Endometrium (tissue), 2 donors: Measurements from ENCODE around the gene OSCAR.
"Not testable (repeated sequence)": the region's sequence is repeated elsewhere in the genome, so short reads cannot be mapped to it uniquely, and the experiment has no call there.

ENCODE experiments used
- FAIRE-seq: peaks from 2 replicates; lab custom pipeline; 2012; peaks lifted over from hg19 to GRCh38; lab: Jason Lieb, UNC
- donor health status: control.
- donor health status: control.

The OSCAR gene

DNA sequence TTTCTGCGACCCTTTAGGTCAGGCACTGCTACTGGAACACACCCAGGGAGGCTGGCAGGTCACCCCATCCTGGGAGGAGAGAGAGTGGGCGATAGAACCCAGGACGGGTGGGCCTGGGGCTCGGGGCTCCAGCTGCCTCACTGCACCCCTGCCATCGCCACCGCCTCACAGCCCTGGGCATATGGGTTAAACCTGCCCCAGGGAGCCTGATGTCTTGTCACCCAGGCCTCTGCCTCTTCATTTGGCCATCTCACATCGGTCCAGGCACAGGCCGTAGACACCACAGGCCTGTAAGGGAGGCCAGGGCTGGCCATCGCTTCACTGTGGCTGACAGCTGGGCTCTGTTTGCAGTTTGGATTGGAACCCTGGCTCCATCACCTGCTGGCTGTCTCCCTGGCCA is 25.1 kb upstream of the OSCAR start:
- no peak for FAIRE-seq

DNA sequence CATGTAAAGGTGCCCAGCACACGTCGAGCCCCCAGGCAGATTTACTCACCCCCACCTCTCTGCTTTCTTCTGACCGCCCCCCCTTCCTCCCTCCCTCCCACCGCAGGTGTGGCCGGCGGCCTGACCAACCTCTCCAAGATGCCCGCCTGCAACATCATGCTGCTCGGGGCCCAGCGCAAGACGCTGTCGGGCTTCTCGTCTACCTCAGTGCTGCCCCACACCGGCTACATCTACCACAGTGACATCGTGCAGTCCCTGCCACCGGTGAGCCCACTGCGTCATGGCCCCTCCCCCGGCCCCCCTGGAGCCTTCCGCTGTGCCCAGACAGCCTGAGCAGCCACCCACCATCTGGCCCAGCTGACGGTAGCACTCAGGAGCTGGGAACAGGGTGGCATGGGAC is 23.8 kb upstream of the OSCAR start:
- no peak for FAIRE-seq

DNA sequence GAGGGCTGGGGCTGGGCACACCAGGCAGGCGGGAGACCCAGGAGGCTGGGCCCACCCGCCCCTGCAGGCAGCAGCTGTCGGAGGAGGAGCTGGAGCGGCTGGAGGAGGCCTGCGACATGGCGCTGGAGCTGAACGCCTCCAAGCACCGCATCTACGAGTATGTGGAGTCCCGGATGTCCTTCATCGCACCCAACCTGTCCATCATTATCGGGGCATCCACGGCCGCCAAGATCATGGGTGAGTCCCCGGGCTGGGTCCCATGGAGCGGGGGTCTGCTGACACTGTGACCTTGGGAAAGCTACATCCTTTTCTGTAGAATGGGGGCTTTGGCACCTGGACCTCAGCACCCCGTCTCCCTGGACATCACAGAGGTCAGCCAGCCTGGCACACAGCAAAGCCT is 23.1 kb upstream of the OSCAR start:
- no peak for FAIRE-seq

DNA sequence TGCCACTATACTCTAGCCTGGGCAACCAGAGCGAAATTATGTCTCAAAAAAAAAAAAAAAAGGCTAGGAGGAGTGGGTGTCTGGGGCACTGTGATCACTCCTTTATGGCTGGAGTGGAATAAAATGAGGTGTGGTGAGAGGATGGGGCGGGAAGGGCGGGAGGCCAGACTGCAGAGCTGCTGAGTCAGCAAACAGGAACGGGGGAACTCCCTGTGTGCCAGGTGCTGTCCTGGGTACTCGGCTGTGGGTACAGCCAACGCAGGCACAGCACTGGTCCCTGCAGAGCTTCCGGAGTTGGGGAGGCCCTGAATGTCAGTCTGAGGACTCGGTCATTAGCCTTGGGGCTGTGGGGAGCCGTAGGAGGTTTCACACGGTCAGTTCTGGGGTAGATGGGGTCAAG is 20.7 kb upstream of the OSCAR start:
- FAIRE-seq: no peak

DNA sequence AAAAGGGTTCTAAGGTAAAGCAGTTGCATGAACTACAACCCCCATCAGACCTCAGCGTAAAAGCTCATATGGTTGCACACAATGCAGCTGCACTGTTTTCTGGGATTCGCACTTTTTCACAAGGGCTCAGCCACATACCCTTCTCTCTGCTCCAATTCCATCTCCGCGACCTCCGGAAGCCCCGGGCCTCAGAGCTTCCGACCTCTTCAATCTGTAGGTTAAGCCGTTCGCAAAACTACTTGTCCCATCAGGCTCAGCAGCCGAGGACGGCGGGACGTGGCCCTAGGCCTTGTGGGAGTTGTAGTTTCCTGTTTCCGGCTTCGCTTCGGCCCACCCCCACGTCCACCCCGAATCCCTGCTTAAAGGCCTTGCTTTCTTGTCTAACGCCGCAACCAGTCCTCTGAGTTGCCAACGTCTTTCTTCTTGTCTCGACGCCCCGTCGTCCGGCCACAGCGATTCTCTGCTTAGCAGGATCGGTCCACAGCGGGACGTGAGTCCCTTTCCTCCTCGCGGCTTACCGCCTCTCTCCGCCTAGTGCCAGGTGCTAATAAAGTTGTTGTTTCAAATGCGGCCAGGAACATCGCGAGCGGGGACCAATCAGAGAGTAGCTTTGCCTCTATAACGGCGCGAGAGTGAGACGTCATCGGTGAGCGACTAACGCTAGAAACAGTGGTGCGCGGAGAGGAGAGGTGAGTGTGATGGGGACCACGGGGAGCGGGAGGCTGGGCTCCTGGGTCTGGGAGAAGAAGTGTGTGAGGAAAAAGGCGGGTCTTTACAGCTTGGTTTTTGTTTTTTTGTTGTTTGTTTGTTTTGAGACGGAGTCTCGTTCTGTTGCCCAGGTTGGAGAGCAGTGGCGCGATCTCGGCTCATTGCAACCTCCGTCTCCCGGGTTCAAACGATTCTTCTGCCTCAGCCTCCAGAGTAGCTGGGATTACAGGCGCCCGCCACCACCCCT is 14.8 kb upstream of the OSCAR start, which contains the start of the genes PRPF31 and TFPT:
TSS of gene PRPF31 (plus strand) at position 646 of the 955 bp plus-strand sequence. CDS start 2,525 bp downstream, outside the sequence.
TSS of gene TFPT (minus strand) at position 549 of the 955 bp plus-strand sequence. CDS start at position 161, 388 bp downstream.
- peak; percentile 95 for FAIRE-seq

DNA sequence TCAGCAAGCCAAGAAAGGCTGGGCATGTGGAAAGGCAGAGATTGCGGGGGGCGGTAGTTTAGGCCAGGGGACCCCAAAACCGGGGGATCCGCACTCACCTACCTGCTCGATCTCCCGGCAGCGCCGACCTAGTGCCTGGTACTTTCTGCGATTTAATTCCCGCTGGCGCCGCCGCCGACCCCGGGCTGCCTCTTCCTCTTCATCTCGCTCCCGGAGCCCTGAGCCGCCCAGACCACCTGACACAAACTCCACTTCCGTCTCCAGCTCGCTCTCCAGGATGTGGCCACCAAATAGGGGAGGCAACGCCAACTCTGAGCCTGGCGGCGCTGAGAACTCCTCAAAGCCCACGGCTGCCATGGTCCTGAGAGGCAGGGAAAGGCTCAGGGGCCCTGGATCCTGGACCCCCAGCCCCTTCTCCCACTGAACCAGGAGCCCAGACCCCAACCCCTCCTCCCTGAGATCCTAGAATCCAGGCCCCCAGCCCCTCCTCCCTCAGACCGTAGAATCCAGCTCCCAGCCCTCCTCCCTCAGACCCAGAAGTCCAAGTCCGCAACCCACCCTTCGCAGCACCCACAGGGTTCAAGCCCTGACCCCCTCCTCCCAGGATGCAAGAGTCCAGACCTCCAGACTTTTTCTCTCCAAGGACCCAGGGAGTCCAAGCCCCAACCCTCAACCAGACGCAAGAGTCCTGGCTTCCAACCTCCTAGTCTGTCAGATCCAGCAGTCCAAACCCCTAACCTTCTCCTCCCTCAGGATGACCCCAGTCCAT is 13.9 kb upstream of the OSCAR start:
- FAIRE-seq: no peak

DNA sequence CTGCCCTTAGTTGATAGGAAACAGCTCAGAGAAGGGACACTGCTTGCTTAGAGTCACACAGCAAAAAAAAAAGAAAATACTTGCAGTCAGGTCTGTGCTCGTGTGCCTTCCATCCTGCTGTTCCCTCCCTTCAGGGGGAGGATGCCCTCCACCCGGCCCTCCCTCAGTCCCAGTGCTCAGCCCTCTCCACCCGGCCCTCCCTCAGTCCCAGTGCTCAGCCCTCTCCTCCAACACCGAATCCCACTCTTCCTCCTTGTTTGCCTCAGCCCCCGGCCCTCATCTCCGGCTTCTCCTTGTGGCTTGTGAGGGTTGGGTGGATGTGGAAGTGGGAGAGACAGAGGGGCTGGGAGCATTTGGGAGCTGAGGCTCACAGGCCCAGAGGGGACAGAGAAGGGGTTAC is 9.0 kb upstream of the OSCAR start:
- no peak for FAIRE-seq

DNA sequence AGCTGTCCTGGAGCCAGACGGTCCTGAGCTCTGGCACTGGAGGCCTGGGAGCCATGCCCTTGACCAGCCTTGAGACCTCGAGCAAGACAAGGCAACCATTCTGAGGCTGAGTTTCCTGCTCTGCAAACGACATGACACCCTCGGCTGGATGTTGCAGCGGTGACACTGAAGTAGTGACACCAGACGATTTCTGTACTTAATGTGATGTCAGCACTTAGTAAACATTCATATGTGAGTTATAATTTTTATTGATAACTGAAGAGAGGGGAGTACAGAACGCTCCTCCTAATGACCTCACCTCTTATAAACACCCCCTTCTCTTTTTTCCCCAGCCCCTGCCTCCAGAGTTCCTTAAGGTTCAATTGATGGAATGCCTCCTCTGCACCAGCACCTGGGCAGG is 7.9 kb upstream of the OSCAR start:
- FAIRE-seq: no peak

DNA sequence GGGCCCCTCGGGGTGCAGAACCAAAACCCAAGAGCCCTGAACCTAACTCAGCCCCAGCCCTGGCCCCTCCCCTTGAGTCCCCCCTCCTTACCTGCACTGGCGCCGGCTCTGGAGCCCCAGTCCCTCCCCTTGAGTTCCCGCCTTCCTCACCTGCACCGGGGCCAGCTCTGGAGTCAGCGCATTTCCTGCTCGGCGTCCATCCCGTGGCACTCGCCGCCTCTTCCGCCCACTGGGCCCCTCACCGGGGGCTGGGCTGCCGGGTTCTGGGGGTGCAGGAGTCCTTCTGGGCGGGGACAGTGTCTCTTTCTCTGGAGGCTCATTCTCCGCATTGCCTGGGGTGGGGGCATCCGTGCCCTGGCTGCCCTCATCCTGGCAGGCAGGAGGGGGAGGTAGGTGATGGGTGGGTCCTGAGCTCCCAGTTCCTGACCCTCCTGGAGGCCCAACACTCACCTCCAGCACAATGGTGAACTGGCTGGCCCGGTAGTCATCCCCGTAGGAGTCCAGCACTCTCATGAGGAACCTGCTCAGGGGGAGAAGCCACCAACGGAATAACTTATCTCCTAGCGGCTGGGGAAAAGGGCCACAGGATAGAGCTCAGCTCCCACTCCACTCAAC is 7.4 kb upstream of the OSCAR start:
- no peak for FAIRE-seq

DNA sequence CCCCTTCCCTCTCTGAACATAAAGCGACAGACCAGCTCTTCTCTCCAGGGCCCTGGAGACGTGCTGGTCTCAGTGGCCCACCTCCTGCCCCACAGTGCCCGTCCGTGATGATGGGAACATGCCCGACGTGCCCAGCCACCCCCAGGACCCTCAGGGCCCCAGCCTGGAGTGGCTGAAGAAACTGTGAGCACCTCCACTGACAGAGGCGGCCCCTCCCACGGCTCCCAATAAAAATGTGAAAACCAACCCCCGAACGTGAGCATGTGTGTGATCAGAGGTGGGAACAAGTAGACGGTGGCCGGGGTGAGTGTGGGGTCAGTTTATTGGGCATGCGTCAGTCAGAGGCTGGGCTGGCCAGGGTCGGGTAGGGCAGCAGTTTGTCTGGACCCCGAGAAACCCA is 6.1 kb upstream of the OSCAR start:
- FAIRE-seq: no peak

DNA sequence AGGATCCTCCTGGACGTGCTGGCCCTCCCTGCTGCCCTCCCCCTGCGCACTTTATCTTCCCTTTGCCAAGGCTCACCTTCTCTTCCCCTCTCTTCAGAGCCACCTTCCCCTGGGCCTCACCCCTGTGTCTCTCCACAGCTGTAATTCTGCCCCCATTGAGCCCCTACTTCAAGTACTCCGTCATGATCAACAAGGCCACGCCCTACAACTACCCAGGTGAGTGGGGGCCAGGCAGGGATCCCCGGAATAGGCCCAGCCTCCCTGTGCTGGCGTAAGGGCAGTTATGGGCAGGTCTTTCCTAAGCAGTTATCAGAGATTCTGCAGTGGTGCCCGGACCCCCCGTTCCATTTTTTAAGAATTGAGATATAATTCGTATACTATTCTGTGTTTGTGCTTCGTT is 5.2 kb upstream of the OSCAR start:
- no peak for FAIRE-seq

DNA sequence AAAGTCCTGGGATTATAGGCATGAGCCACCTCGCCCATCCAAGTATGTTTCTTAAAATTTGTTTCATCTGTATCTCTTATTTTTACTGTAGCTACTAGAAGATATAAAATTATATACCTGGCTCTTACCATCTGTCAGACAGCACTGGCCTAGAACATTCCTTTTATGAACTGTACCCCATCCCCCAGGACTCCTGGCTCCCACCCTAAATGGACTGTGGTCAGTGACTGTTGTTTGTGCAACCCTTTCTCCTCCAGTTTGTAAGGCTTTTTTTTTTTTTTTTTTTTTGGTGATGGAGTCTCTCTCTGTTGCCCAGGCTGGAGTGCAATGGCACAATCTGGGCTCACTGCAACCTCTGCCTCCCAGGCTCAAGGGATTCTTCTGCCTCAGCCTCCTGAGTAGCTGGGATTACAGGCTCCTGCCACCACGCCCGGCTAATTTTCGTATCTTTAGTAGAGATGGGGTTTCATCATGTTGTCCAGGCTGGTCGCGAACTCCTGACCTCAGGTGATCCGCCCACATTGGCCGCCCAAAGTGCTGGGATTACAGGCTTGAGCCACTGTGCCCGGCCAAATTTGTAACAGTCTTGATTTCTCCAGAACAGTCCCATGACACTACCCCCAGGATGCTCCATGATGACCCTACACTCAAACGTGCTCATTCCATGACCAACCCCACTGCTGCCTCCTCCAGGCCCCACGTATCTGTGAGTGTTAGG is 4.6 kb upstream of the OSCAR start:
- FAIRE-seq: no peak

DNA sequence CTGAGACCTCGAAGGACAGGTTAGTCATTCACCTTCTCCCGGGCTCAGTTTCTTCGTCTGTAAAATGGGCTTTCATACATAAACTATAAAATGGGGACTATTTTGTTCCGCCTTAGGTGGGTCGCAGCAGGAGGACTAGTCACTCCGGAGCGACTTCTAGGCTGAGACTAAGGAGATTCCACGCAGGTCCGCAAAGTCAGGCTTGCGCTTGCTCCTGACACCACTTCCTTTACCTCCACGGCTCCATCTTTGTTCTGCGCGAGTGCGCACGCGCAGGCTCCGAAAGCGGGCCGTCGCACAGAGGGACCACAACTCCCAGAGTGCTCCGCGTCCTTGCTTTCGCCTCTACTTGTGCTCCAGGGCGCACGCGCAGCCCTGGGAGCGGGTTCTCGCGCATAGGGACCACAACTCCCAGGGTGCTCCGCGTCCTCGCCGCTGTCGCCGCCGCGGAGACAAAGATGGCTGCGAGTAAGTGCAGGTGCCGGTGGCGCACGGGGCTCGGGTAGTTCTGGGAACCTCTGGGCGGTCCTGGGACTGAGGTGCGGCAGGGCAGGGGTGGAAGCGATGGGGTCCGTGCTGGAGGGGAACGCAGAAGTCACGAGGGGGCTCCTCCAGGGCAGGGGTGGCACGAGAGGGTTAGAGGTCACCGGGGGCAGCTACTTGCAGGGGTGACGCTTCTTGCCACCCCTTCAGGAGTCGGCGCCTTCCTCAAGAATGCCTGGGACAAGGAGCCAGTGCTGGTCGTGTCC is 2.0 kb upstream of the OSCAR start, which contains the start of gene NDUFA3:
TSS of gene NDUFA3 (plus strand) at position 435 of the 749 bp plus-strand sequence. CDS start at position 459, 24 bp downstream.
- peak; percentile 93 for FAIRE-seq

DNA sequence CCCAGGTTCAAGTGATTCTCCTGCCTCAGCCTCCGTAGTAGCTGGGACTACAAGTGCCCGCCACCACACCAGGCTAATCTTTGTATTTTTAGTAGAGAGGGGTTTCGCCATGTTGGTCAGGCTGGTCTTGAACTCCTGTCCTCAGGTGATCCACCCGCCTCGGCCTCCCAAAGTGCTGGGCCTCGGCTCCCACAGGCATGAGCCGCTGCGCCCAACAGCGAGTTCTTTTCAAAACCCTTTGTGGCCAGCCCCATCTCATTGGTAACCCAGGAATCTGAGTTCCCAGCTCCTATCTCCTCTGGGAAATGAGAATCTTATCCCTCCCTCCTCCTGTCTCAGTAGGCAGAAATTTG is 724 bp downstream of the OSCAR start:
- not testable (repeated sequence) for FAIRE-seq

DNA sequence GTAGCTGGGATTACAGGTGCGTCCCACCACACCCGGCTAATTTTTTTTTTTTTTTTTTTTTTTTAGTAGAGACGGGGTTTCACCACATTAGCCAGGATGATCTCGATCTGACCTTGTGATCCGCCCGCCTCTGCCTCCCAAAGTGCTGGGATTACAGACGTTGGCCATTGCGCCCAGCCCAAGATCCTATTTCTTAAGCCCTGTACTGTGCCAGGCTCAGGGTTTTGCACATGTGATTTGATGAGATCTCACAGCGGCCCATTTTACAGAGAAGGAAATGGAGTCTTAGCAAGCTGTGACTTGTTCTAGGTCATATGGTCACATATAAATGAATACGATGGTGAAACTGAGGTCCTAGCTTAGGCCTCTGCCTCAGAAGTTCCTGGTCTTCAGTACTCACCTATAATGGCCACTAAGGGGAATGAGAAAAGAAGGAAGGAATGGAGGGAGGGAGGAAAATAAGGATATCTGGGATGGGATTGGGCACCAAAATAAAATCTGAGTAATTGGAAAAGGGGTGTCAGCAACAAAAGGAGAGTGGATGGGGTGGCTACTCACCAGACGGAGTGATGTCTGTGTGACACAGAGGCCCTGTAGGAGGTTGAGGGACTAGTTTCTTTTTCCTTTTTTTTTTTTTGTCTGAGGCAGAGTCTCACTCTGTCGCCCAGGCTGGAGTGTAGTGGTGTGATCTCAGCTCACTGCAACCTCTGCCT is 1.3 kb downstream of the OSCAR start:
- no peak for FAIRE-seq

DNA sequence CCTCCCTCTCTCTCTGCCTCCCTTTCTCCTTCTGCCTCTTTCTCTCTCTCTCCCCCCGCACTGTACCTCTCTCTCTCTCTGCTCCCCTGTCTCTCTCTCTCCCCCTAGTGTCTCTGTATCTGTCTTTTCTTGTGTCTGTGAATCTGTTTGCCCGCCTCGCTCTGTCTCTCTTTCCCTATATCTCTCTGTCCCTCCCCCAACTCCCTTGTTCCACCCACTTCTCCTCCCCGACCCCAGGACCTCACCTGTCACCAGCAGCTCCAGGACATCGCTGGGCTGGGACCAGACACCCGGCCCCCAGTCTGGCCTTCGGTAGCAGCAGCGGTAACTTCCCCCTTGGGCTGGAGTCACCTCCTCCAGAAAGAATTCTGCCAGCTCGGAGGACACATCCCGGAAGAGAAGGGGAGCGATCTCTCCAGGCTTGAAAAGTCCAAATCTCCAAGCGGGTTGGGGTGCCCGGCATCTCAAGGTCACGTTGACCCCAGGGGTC is 3.9 kb downstream of the OSCAR start:
- no peak for FAIRE-seq

DNA sequence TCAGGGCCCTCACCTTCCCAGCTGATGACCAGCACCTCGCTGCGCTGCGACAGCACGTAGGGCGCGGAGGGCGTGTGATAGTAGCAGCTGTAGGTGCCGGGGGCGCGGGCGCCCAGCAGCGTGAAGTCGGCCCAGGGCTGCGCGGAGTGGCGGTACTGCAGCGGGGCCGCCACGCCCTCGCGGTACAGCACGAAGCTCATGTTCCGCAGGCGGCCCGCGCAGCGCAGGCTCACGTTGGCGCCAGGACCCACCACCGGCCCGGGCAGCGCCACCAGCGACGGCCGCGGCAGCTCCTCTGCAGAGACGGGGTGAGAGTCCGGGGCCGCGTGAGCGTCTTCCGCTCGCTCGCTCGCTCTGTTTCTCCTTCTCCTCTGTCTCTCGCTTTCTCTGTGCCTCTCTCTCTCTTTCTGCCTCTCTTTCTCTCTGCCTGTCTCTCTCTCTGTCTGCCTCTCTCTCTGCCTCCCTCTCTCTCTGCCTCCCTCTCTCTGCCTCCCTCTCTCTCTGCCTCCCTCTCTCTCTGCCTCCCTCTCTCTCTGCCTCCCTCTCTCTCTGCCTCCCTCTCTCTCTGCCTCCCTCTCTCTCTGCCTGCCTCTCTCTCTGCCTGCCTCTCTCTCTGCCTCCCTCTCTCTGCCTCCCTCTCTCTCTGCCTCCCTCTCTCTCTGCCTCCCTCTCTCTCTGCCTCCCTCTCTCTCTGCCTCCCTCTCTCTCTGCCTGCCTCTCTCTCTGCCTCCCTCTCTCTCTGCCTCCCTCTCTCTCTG is 4.6 kb downstream of the OSCAR start:
- FAIRE-seq: not testable (repeated sequence)

DNA sequence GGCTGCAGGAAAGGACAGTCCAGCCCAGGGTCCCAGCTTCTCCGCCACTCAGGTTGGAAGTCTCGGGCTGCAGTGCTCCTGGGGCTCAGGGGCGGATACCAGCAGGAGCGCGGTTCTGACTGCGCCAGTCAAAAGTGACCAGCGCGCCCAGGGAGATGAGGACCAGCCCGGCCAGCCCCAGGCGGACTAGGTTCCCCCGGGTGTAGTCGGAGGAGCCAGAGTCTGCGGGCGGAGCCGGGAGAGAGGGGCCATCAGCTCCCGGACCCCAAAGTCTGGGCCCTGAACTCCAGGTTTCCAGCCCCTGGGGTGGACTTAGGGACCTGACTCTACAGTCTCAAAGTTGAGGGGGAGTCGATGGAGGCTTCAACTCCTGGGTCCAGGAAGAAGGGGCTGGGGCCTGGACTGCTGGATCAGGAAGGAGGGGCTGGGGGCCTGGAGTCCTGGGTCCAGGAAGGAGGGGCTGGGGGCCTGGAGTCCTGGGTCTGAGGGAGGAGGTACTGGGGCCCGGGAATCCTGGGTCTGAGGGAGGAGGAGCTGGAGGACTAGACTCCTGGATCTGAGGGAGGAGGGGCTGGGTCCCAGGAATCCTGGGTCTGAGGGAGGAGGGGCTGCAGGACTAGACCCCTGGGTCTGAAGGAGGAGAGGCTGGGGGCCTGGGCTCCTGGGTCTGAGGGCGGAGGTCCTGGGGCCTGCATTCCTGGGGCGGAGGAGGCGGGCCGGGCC is 5.3 kb downstream of the OSCAR start:
- no peak for FAIRE-seq
